Activated CD8-positive, alpha-beta memory T cell treated with anti-CD3 and anti-CD28 coated beads, Interleukin-2, amount 50 U/mL, for 24 hours (primary cell): ENCODE measurements around the gene EGF.

ENCODE experiments used
- DNase-seq: peaks from one replicate; pipeline ENCODE4 v3.0.0-alpha.2; 2020; ENCODE audit errors: extremely low read depth

EGF gene

GRCh38 chr4:109959195-109959594 is 46.5 kb downstream of the EGF start:
- no peak for DNase-seq

DNA sequence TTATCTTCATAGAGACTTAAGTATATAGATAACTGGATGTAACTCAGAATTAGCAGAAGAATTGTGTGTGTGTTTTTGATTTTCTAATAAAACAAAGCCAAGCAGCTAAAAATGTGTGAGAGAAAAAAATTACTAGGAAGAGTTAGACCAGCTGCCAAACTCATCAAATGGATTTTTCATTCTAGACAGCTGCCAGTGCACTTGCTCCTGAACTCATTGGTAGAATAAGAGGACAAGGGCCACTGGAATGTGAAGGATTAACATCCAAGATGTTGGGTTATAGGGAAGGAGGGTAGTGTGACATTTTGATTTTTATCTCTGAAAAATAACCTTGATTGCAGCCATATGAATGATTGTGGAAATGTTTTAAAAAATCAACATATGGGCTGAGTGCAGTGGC is 49.7 kb downstream of the EGF start:
- DNase-seq, result no peak

GRCh38 chr4:109966891-109967481 is 54.3 kb downstream of the EGF start:
- DNase-seq, result no peak

DNA sequence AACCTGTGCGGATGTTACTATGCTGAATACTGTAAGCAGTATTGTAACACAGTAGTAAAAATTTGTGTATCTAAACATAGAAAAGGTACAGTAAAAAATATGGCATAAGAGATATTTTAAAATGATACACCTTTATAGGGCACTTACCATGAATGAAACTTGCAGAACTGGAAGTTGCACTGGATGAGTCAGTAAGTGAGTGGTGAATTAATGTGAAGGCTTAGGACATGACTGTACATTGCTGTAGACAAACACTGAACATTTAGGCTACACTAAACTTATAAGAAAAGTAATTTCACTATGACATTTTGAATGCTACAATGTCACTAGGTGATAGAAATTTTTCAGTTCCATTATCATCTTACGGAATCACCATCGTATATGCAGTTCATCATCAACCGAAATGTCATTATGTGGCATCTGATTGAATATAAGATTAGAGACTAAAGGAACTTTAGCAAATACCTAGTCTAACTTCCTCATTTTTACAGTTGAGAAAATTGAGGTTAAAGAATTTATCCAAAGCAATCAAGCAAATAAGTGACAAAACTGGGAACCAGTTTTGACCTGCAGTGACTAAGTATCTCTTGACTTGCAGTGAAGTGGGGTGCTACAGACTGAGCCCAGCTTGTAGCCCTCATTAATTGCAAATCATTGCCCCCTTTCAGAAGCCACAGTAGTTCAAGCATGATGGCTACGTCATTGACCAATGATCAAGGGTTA is 55.3 kb downstream of the EGF start:
- no peak for DNase-seq

- no peak for DNase-seq
These were observed 56.4 kb downstream of the EGF start for GRCh38 chr4:109969087-109969486.

GRCh38 chr4:109969919-109970318 is 57.2 kb downstream of the EGF start:
- no peak for DNase-seq

DNA sequence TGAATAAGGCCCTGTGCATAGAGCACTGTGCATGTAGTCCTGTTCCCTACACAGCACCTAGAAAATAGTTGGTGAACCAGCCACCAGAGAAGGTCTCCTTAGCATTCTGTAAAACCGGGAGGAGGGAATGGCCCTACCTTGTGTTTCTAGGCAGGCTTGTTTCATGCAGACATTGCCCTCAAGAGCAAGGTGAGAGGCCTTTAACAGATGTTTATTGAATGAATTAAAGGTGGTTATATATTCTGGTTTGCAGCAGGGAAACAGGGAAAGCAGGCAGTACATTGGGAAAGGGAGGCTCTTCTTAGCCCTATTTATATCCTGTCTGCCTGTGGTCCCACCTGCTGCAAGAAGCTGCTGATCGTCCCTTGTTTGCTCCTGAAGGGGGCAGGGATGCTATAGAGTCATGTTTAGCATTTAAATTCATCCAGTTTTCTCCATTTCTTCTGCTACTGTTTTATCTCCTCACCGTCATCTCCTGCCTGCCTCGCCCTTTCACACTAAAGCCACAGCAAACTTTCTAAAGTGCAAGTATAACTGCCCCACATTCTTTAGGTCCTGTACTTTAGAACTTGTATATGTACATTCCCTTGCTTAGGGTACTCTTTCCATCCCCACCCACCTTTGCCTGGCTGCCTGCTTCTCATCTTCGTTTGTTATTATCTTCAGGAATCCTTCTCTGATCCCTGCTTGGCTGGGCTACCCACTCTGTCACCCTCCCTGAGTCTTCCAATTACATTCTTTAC is 60.3 kb downstream of the EGF start:
- DNase-seq, result no peak

GRCh38 chr4:109973529-109973905 is 60.8 kb downstream of the EGF start:
- no peak for DNase-seq

DNA sequence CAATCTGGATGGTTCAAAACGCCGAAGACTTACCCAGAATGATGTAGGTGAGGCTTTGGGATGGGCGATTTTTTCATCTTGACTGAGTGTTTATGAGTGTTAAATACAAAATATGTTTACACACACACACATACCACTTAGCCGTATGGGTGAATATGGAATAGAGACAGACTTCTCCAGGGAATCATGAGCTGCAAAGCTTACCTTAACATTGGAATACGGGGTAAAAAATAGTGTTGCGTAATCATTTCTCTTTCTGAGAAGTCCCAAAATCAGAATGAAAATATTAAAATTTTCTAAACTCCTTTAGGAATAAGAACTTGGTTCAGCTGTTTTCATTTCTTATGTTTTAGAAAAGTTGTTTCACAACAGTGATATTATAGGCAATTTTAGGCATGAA is 63.5 kb downstream of the EGF start:
- DNase-seq, result no peak

GRCh38 chr4:109977854-109978501 is 65.3 kb downstream of the EGF start:
- no peak for DNase-seq

DNA sequence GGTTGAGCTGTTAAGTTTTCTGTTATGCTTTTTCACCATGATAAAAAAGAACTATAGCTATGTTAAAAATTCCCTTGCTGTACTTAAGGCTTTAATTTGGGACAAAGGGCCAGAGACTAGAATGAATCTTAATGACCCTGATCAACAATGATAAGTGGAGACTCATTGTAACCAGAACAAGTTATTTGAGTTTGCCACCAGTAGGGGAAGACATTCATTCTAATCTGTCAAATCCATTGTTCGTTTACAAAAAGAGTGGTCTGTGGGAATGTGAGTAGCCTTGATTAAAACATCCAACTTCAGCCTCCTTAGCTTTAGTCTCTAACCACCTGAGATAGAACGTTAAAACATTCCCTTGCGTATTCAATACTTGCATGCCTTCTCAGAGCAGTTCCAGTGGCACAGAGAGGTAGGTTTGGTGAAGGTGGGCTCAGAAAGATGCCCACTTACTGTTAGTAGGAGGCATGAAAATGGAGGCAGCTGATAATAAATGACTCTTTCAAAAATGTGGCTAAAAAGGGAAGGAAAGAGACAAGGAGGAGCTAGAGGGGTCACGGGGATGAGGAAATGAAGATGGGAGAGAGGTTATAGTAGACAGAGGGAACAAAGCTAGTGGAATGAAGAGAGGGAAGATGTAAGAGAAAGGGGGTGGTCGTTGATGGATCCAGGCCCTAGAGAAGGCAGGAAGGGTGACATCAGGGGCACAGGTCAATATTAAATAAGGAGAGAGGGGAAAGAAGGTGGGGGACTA is 66.2 kb downstream of the EGF start:
- no peak for DNase-seq

DNA sequence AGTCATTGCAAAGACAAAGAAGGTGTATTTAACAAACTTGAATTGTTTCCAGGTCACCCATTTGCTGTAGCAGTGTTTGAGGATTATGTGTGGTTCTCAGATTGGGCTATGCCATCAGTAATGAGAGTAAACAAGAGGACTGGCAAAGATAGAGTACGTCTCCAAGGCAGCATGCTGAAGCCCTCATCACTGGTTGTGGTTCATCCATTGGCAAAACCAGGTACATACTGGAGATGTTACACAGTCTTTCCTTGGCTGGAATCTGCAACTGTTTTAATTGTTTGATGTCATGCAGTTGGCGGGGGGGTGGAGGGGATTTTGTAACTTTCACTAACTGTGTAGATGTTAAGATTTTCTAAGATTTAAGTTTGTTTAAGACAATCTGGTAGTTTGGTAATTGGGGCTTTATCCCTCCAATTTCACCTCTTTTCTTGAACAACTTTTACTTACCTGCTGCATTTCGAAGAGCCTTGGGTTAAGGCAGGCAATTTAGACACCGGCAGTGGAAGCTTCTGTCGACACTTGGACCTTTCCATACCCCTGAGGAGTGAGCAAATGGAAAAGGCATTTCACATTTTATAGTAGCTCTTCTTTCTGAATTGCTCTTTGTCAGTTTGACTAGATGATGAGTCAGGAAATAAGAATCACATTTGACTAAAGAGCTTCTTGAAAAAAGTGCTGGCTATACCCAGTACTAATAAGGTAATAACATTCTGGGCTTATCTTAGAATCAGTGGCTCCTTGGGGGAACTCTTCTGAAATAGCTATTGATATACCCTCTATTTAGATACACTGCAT is 67.4 kb downstream of the EGF start:
- no peak for DNase-seq

DNA sequence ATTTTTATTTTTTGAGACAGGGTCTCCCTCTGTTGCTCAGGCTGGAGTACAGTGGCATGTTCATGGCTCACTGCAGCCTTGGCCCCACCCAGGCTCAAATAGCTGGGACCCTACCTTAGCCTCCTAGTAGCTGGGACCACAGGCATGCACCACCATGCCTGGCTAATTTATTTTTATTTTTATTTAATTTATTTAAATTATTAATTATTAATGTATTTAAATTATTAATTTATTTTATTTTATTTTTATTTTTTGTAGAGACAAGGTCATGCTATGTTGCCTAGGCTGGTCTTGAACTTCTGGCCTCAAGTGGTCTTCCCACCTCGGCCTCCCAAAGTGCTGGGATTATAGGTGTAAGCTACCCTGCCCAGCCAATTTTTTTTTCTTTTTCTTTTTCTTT is 69.3 kb downstream of the EGF start:
- DNase-seq, result no peak

DNA sequence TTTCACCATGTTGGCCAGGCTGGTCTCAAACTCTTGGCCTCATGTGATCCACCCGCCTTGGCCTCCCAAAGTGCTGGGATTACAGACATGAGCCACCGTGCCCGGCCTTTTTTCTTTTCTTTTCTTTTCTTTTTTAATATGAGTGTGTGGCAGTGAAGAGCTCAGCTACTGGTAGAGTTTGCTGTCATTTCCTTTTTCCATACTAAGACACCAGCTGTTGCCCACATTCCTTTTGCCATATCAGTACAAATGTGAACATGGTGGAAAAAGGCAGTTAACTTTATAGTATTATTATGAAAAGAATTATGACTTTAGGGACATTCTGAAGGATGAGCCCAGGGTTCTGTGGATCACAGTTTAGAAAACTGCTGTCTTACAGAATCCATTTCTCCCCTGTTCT is 69.8 kb downstream of the EGF start:
- DNase-seq, result no peak

- DNase-seq, result no peak
These were observed 73.6 kb downstream of the EGF start for GRCh38 chr4:109985993-109986974.

- no peak for DNase-seq
These were observed 76.4 kb downstream of the EGF start for GRCh38 chr4:109989044-109989443.

- no peak for DNase-seq
These were observed 76.9 kb downstream of the EGF start for GRCh38 chr4:109989618-109990017.

DNA sequence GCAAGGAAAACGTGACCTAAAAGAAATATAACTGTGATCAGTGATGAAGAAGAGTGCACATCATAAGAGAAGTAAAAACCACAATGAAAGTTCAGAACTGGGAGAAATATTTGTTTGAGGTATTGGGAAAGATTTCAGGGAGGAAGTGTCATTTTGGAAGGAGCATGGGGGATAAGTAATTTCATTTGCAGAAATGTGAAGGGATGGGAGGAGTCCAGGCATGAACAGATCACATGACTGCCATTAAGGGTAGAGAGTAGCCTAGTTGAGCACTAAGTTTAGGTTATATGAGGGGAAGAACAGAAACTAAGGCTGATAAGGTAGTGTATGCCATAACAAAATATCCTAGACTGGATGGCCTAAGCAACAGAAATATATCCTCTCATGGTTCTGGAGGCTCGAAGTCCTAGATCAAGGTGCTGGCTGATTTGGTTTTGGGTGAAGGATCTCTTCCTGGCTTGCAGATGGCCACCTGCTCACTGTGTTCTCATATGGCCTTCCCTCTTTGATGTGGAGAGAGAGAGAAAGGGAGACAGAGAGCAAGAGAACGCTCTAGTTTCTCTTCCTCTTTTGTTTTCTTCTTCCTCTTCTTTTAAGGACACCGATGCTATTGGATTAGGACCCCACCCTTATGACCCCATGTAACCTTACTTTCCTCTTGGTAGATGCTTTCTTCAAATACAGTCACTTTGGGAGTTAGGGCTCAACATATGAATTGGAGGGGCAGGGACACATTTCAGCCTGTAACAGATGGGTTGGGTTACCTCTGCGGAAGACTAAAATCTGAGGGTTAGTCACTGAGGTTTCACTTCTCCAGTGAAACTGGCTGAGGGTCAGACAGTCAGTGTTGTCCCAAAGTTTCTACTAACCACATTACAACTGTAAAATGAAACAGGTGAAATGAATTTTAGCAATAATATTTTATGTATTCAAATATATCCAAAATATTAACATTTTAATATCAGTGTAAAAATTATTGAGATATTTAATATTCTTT is 77.9 kb downstream of the EGF start:
- no peak for DNase-seq

DNA sequence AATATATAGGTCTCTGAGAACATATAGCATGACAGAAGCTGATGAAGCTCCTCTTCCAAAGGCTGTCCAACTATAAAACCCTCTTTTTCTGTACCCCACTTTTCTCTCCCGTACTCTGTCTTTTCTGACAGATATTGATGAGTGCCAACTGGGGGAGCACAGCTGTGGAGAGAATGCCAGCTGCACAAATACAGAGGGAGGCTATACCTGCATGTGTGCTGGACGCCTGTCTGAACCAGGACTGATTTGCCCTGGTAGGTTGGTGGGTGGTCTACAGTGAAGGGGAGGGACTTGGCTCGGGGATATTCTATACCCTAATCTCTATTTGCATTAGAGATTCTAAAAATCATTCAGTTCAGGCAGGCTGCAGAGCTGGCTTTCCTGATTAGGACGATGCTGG is 80.4 kb downstream of the EGF start:
- DNase-seq, result no peak
